Activated CD8-positive, alpha-beta memory T cell treated with anti-CD3 and anti-CD28 coated beads, Interleukin-2, amount 50 U/mL, for 24 hours (primary cell): Measurements from ENCODE around the gene MEGF11.

Experiments
- DNase-seq: peaks from one replicate; pipeline ENCODE4 v3.0.0-alpha.2; 2020; ENCODE audit errors: extremely low read depth

Gene MEGF11

GRCh38 chr15:66092053-66093016 lies 161.2 kb downstream of the MEGF11 start:
- DNase-seq, result no peak

GRCh38 chr15:66089509-66089908 lies 164.0 kb downstream of the MEGF11 start:
- DNase-seq, result no peak

- no peak for DNase-seq
Observed at GRCh38 chr15:66089049-66089448, 164.5 kb downstream of the MEGF11 start.

GRCh38 chr15:66085128-66085527 lies 168.4 kb downstream of the MEGF11 start:
- no peak for DNase-seq

GRCh38 chr15:66084704-66085103 lies 168.8 kb downstream of the MEGF11 start:
- no peak for DNase-seq

- no peak for DNase-seq
Observed at GRCh38 chr15:66080717-66081398, 172.7 kb downstream of the MEGF11 start.

- DNase-seq, result no peak
Observed at GRCh38 chr15:66078929-66079275, 174.6 kb downstream of the MEGF11 start.

- no peak for DNase-seq
Observed at GRCh38 chr15:66078196-66078928, 175.2 kb downstream of the MEGF11 start.

GRCh38 chr15:66077320-66077663 lies 176.3 kb downstream of the MEGF11 start:
- no peak for DNase-seq

- DNase-seq, result no peak
Observed at GRCh38 chr15:66076591-66077319, 176.8 kb downstream of the MEGF11 start.

GRCh38 chr15:66075947-66076346 lies 177.6 kb downstream of the MEGF11 start:
- no peak for DNase-seq

GRCh38 chr15:66072616-66073361 lies 180.8 kb downstream of the MEGF11 start:
- no peak for DNase-seq

GRCh38 chr15:66071921-66072295 lies 181.6 kb downstream of the MEGF11 start:
- DNase-seq, result no peak

- no peak for DNase-seq
Observed at GRCh38 chr15:66071160-66071920, 182.2 kb downstream of the MEGF11 start.

GRCh38 chr15:66070220-66070934 lies 183.2 kb downstream of the MEGF11 start:
- DNase-seq, result no peak

GRCh38 chr15:66069751-66070150 lies 183.8 kb downstream of the MEGF11 start:
- no peak for DNase-seq

- no peak for DNase-seq
Observed at GRCh38 chr15:66068801-66069200, 184.7 kb downstream of the MEGF11 start.

GRCh38 chr15:66067687-66068086 lies 185.9 kb downstream of the MEGF11 start:
- no peak for DNase-seq

- DNase-seq, result no peak
Observed at GRCh38 chr15:66066481-66066880, 187.1 kb downstream of the MEGF11 start.

- no peak for DNase-seq
Observed at GRCh38 chr15:66066005-66066404, 187.5 kb downstream of the MEGF11 start.
